Liver (tissue), 9 donors: ENCODE measurements around the gene IFT81. TPM values are rescaled to one million over a fixed set of nuclear protein-coding genes. Genes with fewer than 3 reads are reported as not detected.

Experiments
- DNase-seq: peaks from one replicate; pipeline ENCODE4 v3.0.0-alpha.2; 2017; ENCODE audit warnings: low spot score
- H3K27ac ChIP-seq, 2 donors: one replicate each; pipeline ENCODE4 v1.7.0; 2013; ENCODE audit warnings: inconsistent platforms in 2 of 2, low read length in 2 of 2, control low read depth in 1 of 2, low read depth in 1 of 2, mild to moderate bottlenecking in 1 of 2
- H3K27me3 ChIP-seq, 4 donors: one replicate each; pipeline versions ENCODE4 v1.6.1 to v1.7.0; 2013; ENCODE audit warnings: low read length in 3 of 4, inconsistent platforms in 1 of 4, mild to moderate bottlenecking in 1 of 4, moderate library complexity in 1 of 4; ENCODE audit not compliant: control insufficient read depth in 4 of 4, insufficient read depth in 4 of 4
- H3K36me3 ChIP-seq, 4 donors: one replicate each; pipeline versions ENCODE4 v1.6.1 to v1.7.0; 2013; ENCODE audit warnings: low read length in 3 of 4, mild to moderate bottlenecking in 3 of 4, low read depth in 1 of 4, moderate library complexity in 1 of 4; ENCODE audit not compliant: control insufficient read depth in 4 of 4, insufficient read depth in 3 of 4
- H3K4me1 ChIP-seq, 4 donors: one replicate each; pipeline versions ENCODE4 v1.6.1 to v1.7.0; 2013; ENCODE audit warnings: low read length in 3 of 4, mild to moderate bottlenecking in 3 of 4, moderate library complexity in 1 of 4; ENCODE audit not compliant: control insufficient read depth in 4 of 4, insufficient read depth in 4 of 4
- H3K4me3 ChIP-seq, 3 donors: one replicate each; pipeline versions ENCODE4 v1.6.1 to v1.7.0; 2013; ENCODE audit warnings: low read length in 3 of 3, control low read depth in 1 of 3, low read depth in 1 of 3, mild to moderate bottlenecking in 1 of 3
- H3K9ac ChIP-seq, 2 donors: one replicate each; pipeline ENCODE4 v1.7.0; 2013; ENCODE audit warnings: low read length in 2 of 2, mild to moderate bottlenecking in 2 of 2, moderate library complexity in 2 of 2, control low read depth in 1 of 2, low read depth in 1 of 2
- H3K9me3 ChIP-seq, 4 donors: one replicate each; pipeline versions ENCODE4 v1.6.1 to v1.7.0; 2013; ENCODE audit warnings: low read length in 3 of 4; ENCODE audit not compliant: control insufficient read depth in 4 of 4
- CTCF ChIP-seq: fragments of 150-350 bp; IDR thresholded peaks from 2 replicates; pipeline ENCODE4 v1.5.1; 2017; ENCODE audit warnings: improper control_type of control experiment, low read depth, low read length; ENCODE audit not compliant: missing input control
- EGR1 ChIP-seq, 2 donors: IDR thresholded peaks; 2 replicates each; pipeline ENCODE4 v1.6.1; 2016 to 2018; ENCODE audit warnings: antibody characterized with exemption in 2 of 2, low read depth in 2 of 2
- FOXA1 ChIP-seq: IDR thresholded peaks from 2 replicates; pipeline ENCODE4 v1.6.1; 2016; ENCODE audit warnings: antibody characterized with exemption
- FOXA2 ChIP-seq: IDR thresholded peaks from 2 replicates; pipeline ENCODE4 v1.6.1; 2016; ENCODE audit warnings: antibody characterized with exemption
- GABPA ChIP-seq, 2 donors: IDR thresholded peaks in 1 of 2; conservative IDR thresholded peaks in 1 of 2; 2 replicates each; pipeline ENCODE4 v1.6.1; 2016; ENCODE audit warnings: antibody characterized with exemption in 2 of 2, mild to moderate bottlenecking in 1 of 2, moderate library complexity in 1 of 2
- HNF4A ChIP-seq, 2 donors: conservative IDR thresholded peaks; 2 replicates each; pipeline ENCODE4 v1.6.1; 2016; ENCODE audit warnings: antibody characterized with exemption in 2 of 2, mild to moderate bottlenecking in 2 of 2
- HNF4G ChIP-seq: IDR thresholded peaks from 2 replicates; pipeline ENCODE4 v1.6.1; 2016; ENCODE audit warnings: antibody characterized with exemption
- JUND ChIP-seq, 2 donors: IDR thresholded peaks; 2 replicates each; pipeline ENCODE4 v1.6.1; 2016; ENCODE audit warnings: antibody characterized with exemption in 2 of 2
- MAX ChIP-seq: IDR thresholded peaks from 2 replicates; pipeline ENCODE4 v1.6.1; 2016; ENCODE audit warnings: antibody characterized with exemption
- NR2F2 ChIP-seq: IDR thresholded peaks from 2 replicates; pipeline ENCODE4 v1.6.1; 2016; ENCODE audit warnings: antibody characterized with exemption
- RAD21 ChIP-seq, 2 donors: IDR thresholded peaks; 2 replicates each; pipeline ENCODE4 v1.6.1; 2016; ENCODE audit warnings: antibody characterized with exemption in 2 of 2, mild to moderate bottlenecking in 2 of 2
- RXRA ChIP-seq, 2 donors: IDR thresholded peaks; 2 replicates each; pipeline ENCODE4 v1.6.1; 2017 to 2018; ENCODE audit warnings: antibody characterized with exemption in 2 of 2, mild to moderate bottlenecking in 1 of 2
- SP1 ChIP-seq: IDR thresholded peaks from 2 replicates; pipeline ENCODE4 v1.6.1; 2018; ENCODE audit warnings: antibody characterized with exemption, mild to moderate bottlenecking
- TAF1 ChIP-seq: conservative IDR thresholded peaks from 2 replicates; pipeline ENCODE4 v1.6.1; 2016; ENCODE audit warnings: antibody characterized with exemption, mild to moderate bottlenecking
- YY1 ChIP-seq: IDR thresholded peaks from 2 replicates; pipeline ENCODE4 v1.6.1; 2016; ENCODE audit warnings: antibody characterized with exemption, mild to moderate bottlenecking
- WGBS: extraction: QIAGEN DNeasy Blood & Tissue Kit; methylation state at CpG from one replicate; pipeline ENCODE4 v1.1.7; 2013; 5-methylcytosine and 5-hydroxymethylcytosine counted together
- polyA plus RNA-seq, 2 donors: library from polyadenylated mRNA; stranded (reverse) in 1 of 2; unstranded in 1 of 2; fragments of 200-250 nt in 1 of 2; fragments of >200 nt in 1 of 2; fragmentation: Nextera tagmentation in 1 of 2; extraction: Ambion mirVana in 1 of 2; gene quantifications; one replicate each; pipeline versions ENCODE4 v1.2.1 to v1.2.3, GENCODE V29; 2013 to 2015
- total RNA-seq, 2 donors: library from RNA; depleted of rRNA; stranded (reverse); fragments of >200 nt; gene quantifications; one replicate each; pipeline ENCODE4 v1.2.3, GENCODE V29; 2014
- TF ChIP-seq, protein P1 (sequence below): IDR thresholded peaks from 2 replicates; pipeline ENCODE4 v1.6.1; 2016; ENCODE audit warnings: antibody characterized with exemption
- TF ChIP-seq, protein P2 (sequence below): IDR thresholded peaks from 2 replicates; pipeline ENCODE4 v1.6.1; 2016; ENCODE audit warnings: antibody characterized with exemption, mild to moderate bottlenecking
- TF ChIP-seq, protein P3 (sequence below): IDR thresholded peaks from 2 replicates; pipeline ENCODE4 v1.6.1; 2016; ENCODE audit warnings: antibody characterized with exemption
- donor health status: healthy.
- donor health status: healthy.
- donor health status: healthy.
- donor health status: healthy.
- donor health status: healthy.

Gene IFT81
- total and polyA plus RNA-seq, 4 donors, result 1.9 to 4.9 (median 2.8) TPM

GRCh38 chr12:110109037-110109836, 14.9 kb upstream of the IFT81 start:
- Histone ChIP-seq H3K9me3 (no peaks in the 10 kb centered on the region), H3K27ac (peak overlapping the region; percentile 93 to 96), H3K4me3 (no peak overlapping the region), H3K4me1 (peaks cover 14 to 52% (median 33%) of the 10 kb centered on the region in 4 donors), H3K36me3 (no peaks in the 10 kb centered on the region), H3K9ac (peak overlapping the region; percentile 1 to 53), H3K27me3 (no peaks in the 10 kb centered on the region)
- DNase-seq, result no peak
- no peak for TF ChIP-seq GABPA (IDR thresholded peaks at IDR 0.05 in 1 of 2, conservative IDR thresholded peaks at IDR 0.05 in 1 of 2)
- peak; percentile 15 to 54 for TF ChIP-seq RAD21 (IDR thresholded peaks at IDR 0.05)
- TF ChIP-seq NR2F2, result peak; percentile 99
- peak; percentile 64 for TF ChIP-seq TAF1
- no peak for TF ChIP-seq CTCF
- TF ChIP-seq, protein P1, sequence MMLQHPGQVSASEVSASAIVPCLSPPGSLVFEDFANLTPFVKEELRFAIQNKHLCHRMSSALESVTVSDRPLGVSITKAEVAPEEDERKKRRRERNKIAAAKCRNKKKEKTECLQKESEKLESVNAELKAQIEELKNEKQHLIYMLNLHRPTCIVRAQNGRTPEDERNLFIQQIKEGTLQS, result no peak
- TF ChIP-seq EGR1 (IDR thresholded peaks at IDR 0.05; ENCODE audit: low read depth in 2 of 2), result peak in 1 of 2 donors; percentile 64
- peak; percentile 63 to 76 for TF ChIP-seq HNF4A (conservative IDR thresholded peaks at IDR 0.05)
- TF ChIP-seq JUND (IDR thresholded peaks at IDR 0.05), result peak; percentile 84 to 88
- peak; percentile 96 for TF ChIP-seq SP1
- peak; percentile 28 for TF ChIP-seq FOXA2
- peak; percentile 86 for TF ChIP-seq MAX
- TF ChIP-seq RXRA (IDR thresholded peaks at IDR 0.05), result peak; percentile 94 to 97
- peak; percentile 19 for TF ChIP-seq FOXA1
- peak; percentile 85 for TF ChIP-seq YY1
- TF ChIP-seq, protein P2, sequence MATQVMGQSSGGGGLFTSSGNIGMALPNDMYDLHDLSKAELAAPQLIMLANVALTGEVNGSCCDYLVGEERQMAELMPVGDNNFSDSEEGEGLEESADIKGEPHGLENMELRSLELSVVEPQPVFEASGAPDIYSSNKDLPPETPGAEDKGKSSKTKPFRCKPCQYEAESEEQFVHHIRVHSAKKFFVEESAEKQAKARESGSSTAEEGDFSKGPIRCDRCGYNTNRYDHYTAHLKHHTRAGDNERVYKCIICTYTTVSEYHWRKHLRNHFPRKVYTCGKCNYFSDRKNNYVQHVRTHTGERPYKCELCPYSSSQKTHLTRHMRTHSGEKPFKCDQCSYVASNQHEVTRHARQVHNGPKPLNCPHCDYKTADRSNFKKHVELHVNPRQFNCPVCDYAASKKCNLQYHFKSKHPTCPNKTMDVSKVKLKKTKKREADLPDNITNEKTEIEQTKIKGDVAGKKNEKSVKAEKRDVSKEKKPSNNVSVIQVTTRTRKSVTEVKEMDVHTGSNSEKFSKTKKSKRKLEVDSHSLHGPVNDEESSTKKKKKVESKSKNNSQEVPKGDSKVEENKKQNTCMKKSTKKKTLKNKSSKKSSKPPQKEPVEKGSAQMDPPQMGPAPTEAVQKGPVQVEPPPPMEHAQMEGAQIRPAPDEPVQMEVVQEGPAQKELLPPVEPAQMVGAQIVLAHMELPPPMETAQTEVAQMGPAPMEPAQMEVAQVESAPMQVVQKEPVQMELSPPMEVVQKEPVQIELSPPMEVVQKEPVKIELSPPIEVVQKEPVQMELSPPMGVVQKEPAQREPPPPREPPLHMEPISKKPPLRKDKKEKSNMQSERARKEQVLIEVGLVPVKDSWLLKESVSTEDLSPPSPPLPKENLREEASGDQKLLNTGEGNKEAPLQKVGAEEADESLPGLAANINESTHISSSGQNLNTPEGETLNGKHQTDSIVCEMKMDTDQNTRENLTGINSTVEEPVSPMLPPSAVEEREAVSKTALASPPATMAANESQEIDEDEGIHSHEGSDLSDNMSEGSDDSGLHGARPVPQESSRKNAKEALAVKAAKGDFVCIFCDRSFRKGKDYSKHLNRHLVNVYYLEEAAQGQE, result peak; percentile 76
- TF ChIP-seq, protein P3, sequence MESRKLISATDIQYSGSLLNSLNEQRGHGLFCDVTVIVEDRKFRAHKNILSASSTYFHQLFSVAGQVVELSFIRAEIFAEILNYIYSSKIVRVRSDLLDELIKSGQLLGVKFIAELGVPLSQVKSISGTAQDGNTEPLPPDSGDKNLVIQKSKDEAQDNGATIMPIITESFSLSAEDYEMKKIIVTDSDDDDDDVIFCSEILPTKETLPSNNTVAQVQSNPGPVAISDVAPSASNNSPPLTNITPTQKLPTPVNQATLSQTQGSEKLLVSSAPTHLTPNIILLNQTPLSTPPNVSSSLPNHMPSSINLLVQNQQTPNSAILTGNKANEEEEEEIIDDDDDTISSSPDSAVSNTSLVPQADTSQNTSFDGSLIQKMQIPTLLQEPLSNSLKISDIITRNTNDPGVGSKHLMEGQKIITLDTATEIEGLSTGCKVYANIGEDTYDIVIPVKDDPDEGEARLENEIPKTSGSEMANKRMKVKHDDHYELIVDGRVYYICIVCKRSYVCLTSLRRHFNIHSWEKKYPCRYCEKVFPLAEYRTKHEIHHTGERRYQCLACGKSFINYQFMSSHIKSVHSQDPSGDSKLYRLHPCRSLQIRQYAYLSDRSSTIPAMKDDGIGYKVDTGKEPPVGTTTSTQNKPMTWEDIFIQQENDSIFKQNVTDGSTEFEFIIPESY, result peak; percentile 38
- no peak for TF ChIP-seq HNF4G
- 21% methylated on average over 13 of the region's 13 CpGs for WGBS
